ENCODE data around the gene PKDCC. TPM values are rescaled to one million over a fixed set of nuclear protein-coding genes. Genes with fewer than 3 reads are reported as not detected.

The PKDCC gene
- total RNA-seq, 1 experiment from 2014 or later = 3.9 TPM

- ChIA-PET POLR2A (ENCODE audit: unreplicated experiment) (no interaction called here), CTCF (interaction anchor here (0.7 to 1.1 kb wide), 3 partner anchors 29 to 242 kb away, joined by 3 to 7 read pairs (median 3); no protein-coding TSS in a partner anchor)
- TF ChIP-seq EZH2 (IDR thresholded peaks at IDR 0.05; ENCODE audit: low read depth) (no peak), CTCF (conservative IDR thresholded peaks at IDR 0.05) (peak; percentile 98)
- no peak overlapping the region for H3K4me3 ChIP-seq
- H3K9me2 ChIP-seq (ENCODE audit: insufficient read depth) = no peaks in the 10 kb centered on the region
- H3K27me3 ChIP-seq (ENCODE audit: insufficient read depth, low read depth) = no peaks in the 10 kb centered on the region
- no peak overlapping the region for H3K4me2 ChIP-seq
- intact Hi-C loops (cut with micrococcal nuclease; ENCODE audit: unreplicated experiment) = loop anchor here (1.0 to 10.0 kb wide), 7 partner anchors 100 to 1511 kb away; partner anchors contain the start of gene KCNG3
- no peaks in the 10 kb centered on the region for H3K79me2 ChIP-seq (ENCODE audit: low read depth)
- H3K9me3 ChIP-seq (ENCODE audit: insufficient read depth, low read depth) = peaks cover 7% of the 10 kb centered on the region; the same call in 1 of the 2 replicates
- no peaks in the 10 kb centered on the region for H3K4me1 ChIP-seq (replicated peaks; ENCODE audit: insufficient read depth)
- no peak overlapping the region for H2AFZ ChIP-seq
- BruUV-seq (replicated peaks) = no TSS peak
- no peak overlapping the region for H3K27ac ChIP-seq
- H3F3A ChIP-seq (ENCODE audit: insufficient read depth, low read depth) = no peaks in the 10 kb centered on the region
- peak; percentile 60 to 68 for DNase-seq
- no peaks in the 10 kb centered on the region for H4K20me1 ChIP-seq (ENCODE audit: insufficient read depth)
- no peaks in the 10 kb centered on the region for H3K36me3 ChIP-seq (ENCODE audit: low read depth)
Measured at GRCh38 chr2:42095923-42096408, 48.1 kb downstream of the PKDCC start.

GRCh38 chr2:42096869-42097591, 49.2 kb downstream of the PKDCC start:
- ChIA-PET POLR2A (ENCODE audit: unreplicated experiment) (no interaction called here), CTCF (interaction anchor here (0.5 to 1.1 kb wide), 4 partner anchors 28 to 482 kb away, joined by 3 to 13 read pairs (median 5); no protein-coding TSS in a partner anchor)
- no peak for DNase-seq
- H3K36me3 ChIP-seq (ENCODE audit: low read depth) = no peaks in the 10 kb centered on the region
- no peak overlapping the region for H3K27ac ChIP-seq
- H3K9me2 ChIP-seq (ENCODE audit: insufficient read depth) = no peaks in the 10 kb centered on the region
- no peak for TF ChIP-seq CTCF (conservative IDR thresholded peaks at IDR 0.05)
- TF ChIP-seq EZH2 (IDR thresholded peaks at IDR 0.05; ENCODE audit: low read depth) = no peak
- H4K20me1 ChIP-seq (ENCODE audit: insufficient read depth) = no peaks in the 10 kb centered on the region
- BruUV-seq (replicated peaks) = no TSS peak
- H3K27me3 ChIP-seq (ENCODE audit: insufficient read depth, low read depth) = no peaks in the 10 kb centered on the region
- intact Hi-C loops (cut with micrococcal nuclease; ENCODE audit: unreplicated experiment) = loop anchor here (1.0 to 10.0 kb wide), 7 partner anchors 99 to 1510 kb away; partner anchors contain the start of gene KCNG3
- H3K4me1 ChIP-seq (replicated peaks; ENCODE audit: insufficient read depth) = no peaks in the 10 kb centered on the region
- no peak overlapping the region for H2AFZ ChIP-seq
- no peak overlapping the region for H3K4me2 ChIP-seq
- no peaks in the 10 kb centered on the region for H3F3A ChIP-seq (ENCODE audit: insufficient read depth, low read depth)
- no peaks in the 10 kb centered on the region for H3K79me2 ChIP-seq (ENCODE audit: low read depth)
- H3K4me3 ChIP-seq = no peak overlapping the region
- H3K9me3 ChIP-seq (ENCODE audit: insufficient read depth, low read depth) = peaks cover 7% of the 10 kb centered on the region; the same call in 1 of the 2 replicates

GRCh38 chr2:42098571-42099437, 51.0 kb downstream of the PKDCC start:
- Histone ChIP-seq H3K27ac (no peak overlapping the region), H3K79me2 (ENCODE audit: low read depth) (no peaks in the 10 kb centered on the region), H4K20me1 (ENCODE audit: insufficient read depth) (no peaks in the 10 kb centered on the region), H3K4me1 (replicated peaks; ENCODE audit: insufficient read depth) (peaks cover 11% of the 10 kb centered on the region), H3F3A (ENCODE audit: insufficient read depth, low read depth) (peaks cover 1% of the 10 kb centered on the region; the same call in 1 of the 2 replicates), H3K36me3 (ENCODE audit: low read depth) (no peaks in the 10 kb centered on the region), H3K9me3 (ENCODE audit: insufficient read depth, low read depth) (peaks cover 7% of the 10 kb centered on the region; the same call in 1 of the 2 replicates), H3K27me3 (ENCODE audit: insufficient read depth, low read depth) (no peaks in the 10 kb centered on the region), H3K4me2 (no peak overlapping the region), H2AFZ (no peak overlapping the region), H3K4me3 (no peak overlapping the region), H3K9me2 (ENCODE audit: insufficient read depth) (no peaks in the 10 kb centered on the region)
- ChIA-PET CTCF (interaction anchor here (0.6 kb wide), 1 partner anchor 1572 kb away, joined by 17 read pairs; no protein-coding TSS in a partner anchor), POLR2A (ENCODE audit: unreplicated experiment) (no interaction called here)
- intact Hi-C loops (cut with micrococcal nuclease; ENCODE audit: unreplicated experiment) = loop anchor here (5.0 to 10.0 kb wide), 3 partner anchors 393 to 1508 kb away; partner anchors contain the start of gene KCNG3
- BruUV-seq (replicated peaks) = no TSS peak
- no peak for TF ChIP-seq CTCF (conservative IDR thresholded peaks at IDR 0.05)
- TF ChIP-seq EZH2 (IDR thresholded peaks at IDR 0.05; ENCODE audit: low read depth) = no peak
- no peak for DNase-seq
